ENCODE measurements around the gene KCNK4.

GRCh38 chr11:64314146-64314804, 23.2 kb downstream of the KCNK4 start:
- TF ChIP-seq CTCF (IDR thresholded peaks at IDR 0.05; ENCODE audit: low read depth, low read length, poor library complexity, severe bottlenecking) (no peak), EZH2phosphoT487 (IDR thresholded peaks at IDR 0.05; ENCODE audit: borderline replicate concordance, low read length) (no peak)
